ENCODE results near the gene DGKI. TPM values are rescaled to one million over a fixed set of nuclear protein-coding genes. Genes with fewer than 3 reads are reported as not detected.

The DGKI gene
- total and polyA plus RNA-seq, 2 donors (not counting 1 experiment from before 2014, with no cell fraction given): not detected

GRCh38 chr7:137704723-137705122 lies 142.1 kb downstream of the DGKI start:
- TF ChIP-seq EZH2 (IDR thresholded peaks at IDR 0.05; ENCODE audit: borderline replicate concordance, insufficient read depth, low read depth, low read length, poor library complexity, severe bottlenecking): no peak
- TF ChIP-seq, protein P1, sequence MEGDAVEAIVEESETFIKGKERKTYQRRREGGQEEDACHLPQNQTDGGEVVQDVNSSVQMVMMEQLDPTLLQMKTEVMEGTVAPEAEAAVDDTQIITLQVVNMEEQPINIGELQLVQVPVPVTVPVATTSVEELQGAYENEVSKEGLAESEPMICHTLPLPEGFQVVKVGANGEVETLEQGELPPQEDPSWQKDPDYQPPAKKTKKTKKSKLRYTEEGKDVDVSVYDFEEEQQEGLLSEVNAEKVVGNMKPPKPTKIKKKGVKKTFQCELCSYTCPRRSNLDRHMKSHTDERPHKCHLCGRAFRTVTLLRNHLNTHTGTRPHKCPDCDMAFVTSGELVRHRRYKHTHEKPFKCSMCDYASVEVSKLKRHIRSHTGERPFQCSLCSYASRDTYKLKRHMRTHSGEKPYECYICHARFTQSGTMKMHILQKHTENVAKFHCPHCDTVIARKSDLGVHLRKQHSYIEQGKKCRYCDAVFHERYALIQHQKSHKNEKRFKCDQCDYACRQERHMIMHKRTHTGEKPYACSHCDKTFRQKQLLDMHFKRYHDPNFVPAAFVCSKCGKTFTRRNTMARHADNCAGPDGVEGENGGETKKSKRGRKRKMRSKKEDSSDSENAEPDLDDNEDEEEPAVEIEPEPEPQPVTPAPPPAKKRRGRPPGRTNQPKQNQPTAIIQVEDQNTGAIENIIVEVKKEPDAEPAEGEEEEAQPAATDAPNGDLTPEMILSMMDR (IDR thresholded peaks at IDR 0.05): no peak
- Histone ChIP-seq H3K79me2 (ENCODE audit: control insufficient read depth, insufficient read depth, low read length) (no peaks in the 10 kb centered on the region), H3K27me3 (replicated peaks in 1 of 4; ENCODE audit: control extremely low read depth in 1 of 4, control insufficient read depth in 3 of 4, insufficient read depth in 4 of 4, low read length in 3 of 4) (no peaks in the 10 kb centered on the region), H4K20me1 (ENCODE audit: control insufficient read depth, insufficient read depth, low read length, poor library complexity, severe bottlenecking) (no peaks in the 10 kb centered on the region), H3K4me2 (replicated peaks; ENCODE audit: low read depth, low read length, poor library complexity, severe bottlenecking) (no peak overlapping the region), H3K36me3 (replicated peaks in 1 of 2; ENCODE audit: control extremely low read depth in 1 of 2, control insufficient read depth in 1 of 2, extremely low read depth in 1 of 2, insufficient read depth in 2 of 2, low read length in 1 of 2) (no peaks in the 10 kb centered on the region), H3K4me3 (ENCODE audit: control extremely low read depth in 1 of 5, extremely low read depth in 1 of 5, insufficient read depth in 1 of 5, low read depth in 2 of 5, low read length in 4 of 5) (no peak overlapping the region), H3K9ac (ENCODE audit: low read length) (no peak overlapping the region), H3K27ac (ENCODE audit: low read length in 2 of 2) (no peak overlapping the region), H3K9me3 (ENCODE audit: control extremely low read depth in 1 of 3, control insufficient read depth in 2 of 3, insufficient read depth in 1 of 3, low read length in 2 of 3) (peaks cover 0 to 8% (median 0%) of the 10 kb centered on the region in 3 donors), H2AFZ (ENCODE audit: insufficient read depth, low read depth, low read length, poor library complexity, severe bottlenecking) (no peak overlapping the region), H3K4me1 (ENCODE audit: control insufficient read depth in 2 of 2, insufficient read depth in 2 of 2, low read length in 2 of 2) (no peaks in the 10 kb centered on the region)
- Mint-ChIP-seq H3K4me3 (no peak overlapping the region), H3K27me3 (no peaks in the 10 kb centered on the region), H3K9me3 (ENCODE audit: insufficient read depth) (peaks cover 10% of the 10 kb centered on the region), H3K27ac (no peak overlapping the region), H3K4me1 (no peaks in the 10 kb centered on the region)
- no CpG with 5 or more reads among the region's 1 CpG for WGBS (ENCODE audit: insufficient coverage)
- no peak for DNase-seq
- CTCF ChIA-PET: no interaction called here
- intact Hi-C loops (cut with micrococcal nuclease): no loop called here
- POLR2A ChIA-PET: no interaction called here
- no peak for ATAC-seq (ENCODE audit: low read depth)

DNA sequence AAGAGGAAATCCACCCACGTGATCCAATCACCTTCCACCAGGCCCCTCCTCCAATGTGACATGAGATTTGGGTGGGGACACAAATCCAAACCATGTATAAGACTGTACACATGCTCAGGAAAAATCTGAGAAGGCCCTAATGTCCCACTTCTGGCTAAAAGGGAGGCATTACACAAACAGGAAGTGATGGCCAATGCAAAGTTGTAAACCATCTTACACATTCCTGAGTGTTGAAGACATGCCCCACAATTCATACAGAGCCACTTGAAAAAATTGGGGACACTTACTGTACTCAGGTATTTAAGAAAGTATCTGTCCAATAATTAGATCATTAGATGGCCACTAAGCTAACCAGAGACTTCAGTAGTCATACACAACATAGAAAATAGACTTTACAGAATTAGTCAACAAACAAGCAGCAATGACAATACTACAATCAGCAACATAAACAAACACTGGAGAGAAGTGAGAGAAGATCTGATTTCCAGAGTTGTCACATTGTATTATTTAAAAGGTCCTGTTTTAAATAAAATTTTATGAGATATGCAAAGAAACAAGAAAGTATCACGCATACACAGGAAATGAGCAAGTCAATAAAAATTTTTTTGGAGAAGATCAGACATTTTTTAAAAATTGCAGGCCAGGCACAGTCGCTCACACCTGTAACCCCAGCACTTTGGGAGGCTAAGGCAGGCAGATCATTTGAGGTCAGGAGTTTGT lies 143.3 kb downstream of the DGKI start:
- no peaks in the 10 kb centered on the region for H3K27me3 Mint-ChIP-seq
- ChIA-PET POLR2A (no interaction called here), CTCF (no interaction called here)
- Histone ChIP-seq H3K27ac (ENCODE audit: low read length in 2 of 2) (no peak overlapping the region), H3K79me2 (ENCODE audit: control insufficient read depth, insufficient read depth, low read length) (no peaks in the 10 kb centered on the region), H3K27me3 (replicated peaks in 1 of 4; ENCODE audit: control extremely low read depth in 1 of 4, control insufficient read depth in 3 of 4, insufficient read depth in 4 of 4, low read length in 3 of 4) (no peaks in the 10 kb centered on the region), H4K20me1 (ENCODE audit: control insufficient read depth, insufficient read depth, low read length, poor library complexity, severe bottlenecking) (no peaks in the 10 kb centered on the region), H3K36me3 (replicated peaks in 1 of 2; ENCODE audit: control extremely low read depth in 1 of 2, control insufficient read depth in 1 of 2, extremely low read depth in 1 of 2, insufficient read depth in 2 of 2, low read length in 1 of 2) (no peaks in the 10 kb centered on the region), H3K9ac (ENCODE audit: low read length) (no peak overlapping the region), H3K4me2 (replicated peaks; ENCODE audit: low read depth, low read length, poor library complexity, severe bottlenecking) (no peak overlapping the region), H3K4me1 (ENCODE audit: control insufficient read depth in 2 of 2, insufficient read depth in 2 of 2, low read length in 2 of 2) (no peaks in the 10 kb centered on the region), H3K9me3 (ENCODE audit: control extremely low read depth in 1 of 3, control insufficient read depth in 2 of 3, insufficient read depth in 1 of 3, low read length in 2 of 3) (peaks cover 0 to 8% (median 0%) of the 10 kb centered on the region in 3 donors), H2AFZ (ENCODE audit: insufficient read depth, low read depth, low read length, poor library complexity, severe bottlenecking) (no peak overlapping the region), H3K4me3 (ENCODE audit: control extremely low read depth in 1 of 5, extremely low read depth in 1 of 5, insufficient read depth in 1 of 5, low read depth in 2 of 5, low read length in 4 of 5) (no peak overlapping the region)
- WGBS (ENCODE audit: insufficient coverage): 100% methylated on average over 1 of the region's 3 CpGs
- intact Hi-C loops (cut with micrococcal nuclease): no loop called here
- peaks cover 10% of the 10 kb centered on the region for H3K9me3 Mint-ChIP-seq (ENCODE audit: insufficient read depth)
- no peak overlapping the region for H3K4me3 Mint-ChIP-seq
- ATAC-seq (ENCODE audit: low read depth) (no peak), DNase-seq (no peak)
- TF ChIP-seq, protein P1 (IDR thresholded peaks at IDR 0.05): no peak
- TF ChIP-seq EZH2 (IDR thresholded peaks at IDR 0.05; ENCODE audit: borderline replicate concordance, insufficient read depth, low read depth, low read length, poor library complexity, severe bottlenecking): no peak
- no peak overlapping the region for H3K27ac Mint-ChIP-seq
- H3K4me1 Mint-ChIP-seq: no peaks in the 10 kb centered on the region

All from B cell (primary cell).